Gastrocnemius medialis (tissue), 4 donors: ENCODE data around the gene MRPL40.

Experiments
- POLR2A ChIP-seq, 2 donors: fragments of 450-650 bp; IDR thresholded peaks; one replicate each; pipeline ENCODE4 v1.6.1; 2017; ENCODE audit warnings: antibody characterized with exemption in 2 of 2, mild to moderate bottlenecking in 2 of 2, moderate library complexity in 2 of 2
- TF ChIP-seq, protein P1 (sequence below), 5 experiments: fragments of 450-650 bp in 3 of 5; fragments of 200-600 bp in 2 of 5; sonication (generic) in 2 of 5; IDR thresholded peaks in 4 of 5; conservative IDR thresholded peaks in 1 of 5; 1 replicate in 4 of 5; 2 replicates in 1 of 5; pipeline ENCODE4 v1.5.1; 2016 to 2019; ENCODE audit warnings: antibody characterized with exemption in 5 of 5, mild to moderate bottlenecking in 3 of 5, moderate library complexity in 3 of 5

DNA sequence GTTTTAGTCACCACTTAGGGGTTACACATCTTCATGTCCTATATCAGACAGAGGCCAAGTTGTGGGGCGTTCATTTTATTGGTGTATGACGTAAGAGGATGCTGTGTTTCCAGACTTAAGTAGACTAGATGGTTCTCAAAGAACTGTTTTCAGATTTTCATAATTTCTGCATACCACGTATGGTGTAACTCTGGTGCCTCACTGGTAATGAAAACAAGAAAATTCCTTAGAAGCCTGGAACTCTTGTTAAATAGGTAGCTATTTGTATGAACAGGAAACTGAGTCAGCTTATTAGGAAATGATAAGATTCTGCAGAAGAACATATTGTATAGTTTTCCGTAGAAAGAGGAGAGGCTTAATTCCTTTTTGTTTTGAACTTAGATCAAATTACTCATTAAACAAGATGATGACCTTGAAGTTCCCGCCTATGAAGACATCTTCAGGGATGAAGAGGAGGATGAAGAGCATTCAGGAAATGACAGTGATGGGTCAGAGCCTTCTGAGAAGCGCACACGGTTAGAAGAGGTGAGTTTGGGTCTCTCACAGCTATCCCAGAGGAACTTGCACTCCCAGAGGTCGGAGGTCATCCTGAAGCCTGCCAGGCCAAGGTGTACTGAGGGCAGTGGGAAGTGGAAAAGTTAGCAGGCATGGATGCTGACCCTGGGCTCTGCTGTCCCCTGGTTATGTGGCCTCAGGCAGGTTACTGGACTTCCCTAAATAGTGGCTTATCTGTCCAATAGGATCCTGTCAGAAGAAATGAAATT, 51.3 kb downstream of the MRPL40 start:
- TF ChIP-seq, protein P1, sequence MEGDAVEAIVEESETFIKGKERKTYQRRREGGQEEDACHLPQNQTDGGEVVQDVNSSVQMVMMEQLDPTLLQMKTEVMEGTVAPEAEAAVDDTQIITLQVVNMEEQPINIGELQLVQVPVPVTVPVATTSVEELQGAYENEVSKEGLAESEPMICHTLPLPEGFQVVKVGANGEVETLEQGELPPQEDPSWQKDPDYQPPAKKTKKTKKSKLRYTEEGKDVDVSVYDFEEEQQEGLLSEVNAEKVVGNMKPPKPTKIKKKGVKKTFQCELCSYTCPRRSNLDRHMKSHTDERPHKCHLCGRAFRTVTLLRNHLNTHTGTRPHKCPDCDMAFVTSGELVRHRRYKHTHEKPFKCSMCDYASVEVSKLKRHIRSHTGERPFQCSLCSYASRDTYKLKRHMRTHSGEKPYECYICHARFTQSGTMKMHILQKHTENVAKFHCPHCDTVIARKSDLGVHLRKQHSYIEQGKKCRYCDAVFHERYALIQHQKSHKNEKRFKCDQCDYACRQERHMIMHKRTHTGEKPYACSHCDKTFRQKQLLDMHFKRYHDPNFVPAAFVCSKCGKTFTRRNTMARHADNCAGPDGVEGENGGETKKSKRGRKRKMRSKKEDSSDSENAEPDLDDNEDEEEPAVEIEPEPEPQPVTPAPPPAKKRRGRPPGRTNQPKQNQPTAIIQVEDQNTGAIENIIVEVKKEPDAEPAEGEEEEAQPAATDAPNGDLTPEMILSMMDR (IDR thresholded peaks at IDR 0.05 in 4 of 5, conservative IDR thresholded peaks at IDR 0.05 in 1 of 5), result no peak
- TF ChIP-seq POLR2A (IDR thresholded peaks at IDR 0.05), result no peak
